HPDE6-E6E7 (cell line): ENCODE results near the gene TP53.
"Not testable (repeated sequence)": the region's sequence is repeated elsewhere in the genome, so short reads cannot be mapped to it uniquely, and the experiment has no call there.

Source experiments
- DNase-seq: peaks from one replicate; pipeline ENCODE4 v3.0.0; 2011; ENCODE audit warnings: missing footprints; ENCODE audit errors: extremely low spot score

TP53 gene

DNA sequence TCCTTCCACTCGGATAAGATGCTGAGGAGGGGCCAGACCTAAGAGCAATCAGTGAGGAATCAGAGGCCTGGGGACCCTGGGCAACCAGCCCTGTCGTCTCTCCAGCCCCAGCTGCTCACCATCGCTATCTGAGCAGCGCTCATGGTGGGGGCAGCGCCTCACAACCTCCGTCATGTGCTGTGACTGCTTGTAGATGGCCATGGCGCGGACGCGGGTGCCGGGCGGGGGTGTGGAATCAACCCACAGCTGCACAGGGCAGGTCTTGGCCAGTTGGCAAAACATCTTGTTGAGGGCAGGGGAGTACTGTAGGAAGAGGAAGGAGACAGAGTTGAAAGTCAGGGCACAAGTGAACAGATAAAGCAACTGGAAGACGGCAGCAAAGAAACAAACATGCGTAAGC, 12.4 kb downstream of the TP53 start:
- no peak for DNase-seq

- no peak for DNase-seq
Observed at GRCh38 chr17:7673239-7673638, 14.1 kb downstream of the TP53 start.

DNA sequence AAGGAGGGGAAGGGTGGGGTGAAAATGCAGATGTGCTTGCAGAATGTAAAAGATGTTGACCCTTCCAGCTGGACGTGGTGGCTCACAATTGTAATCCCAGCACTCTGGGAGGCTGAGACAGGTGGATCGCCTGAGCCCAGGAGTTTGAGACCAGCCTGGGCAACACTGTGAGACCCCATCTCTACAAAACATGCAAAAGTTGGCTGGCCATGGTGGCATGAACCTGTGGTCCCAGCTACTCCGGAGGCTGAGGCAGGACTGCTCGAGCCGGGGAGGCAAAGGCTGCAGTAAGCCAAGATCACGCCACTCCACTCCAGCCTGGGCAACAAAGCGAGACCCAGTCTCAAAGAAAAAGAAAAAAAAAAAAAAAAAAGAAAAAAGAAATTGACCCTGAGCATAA, 18.8 kb downstream of the TP53 start:
- DNase-seq = no peak

- DNase-seq = no peak
Observed at GRCh38 chr17:7667656-7668406, 19.5 kb downstream of the TP53 start.

DNA sequence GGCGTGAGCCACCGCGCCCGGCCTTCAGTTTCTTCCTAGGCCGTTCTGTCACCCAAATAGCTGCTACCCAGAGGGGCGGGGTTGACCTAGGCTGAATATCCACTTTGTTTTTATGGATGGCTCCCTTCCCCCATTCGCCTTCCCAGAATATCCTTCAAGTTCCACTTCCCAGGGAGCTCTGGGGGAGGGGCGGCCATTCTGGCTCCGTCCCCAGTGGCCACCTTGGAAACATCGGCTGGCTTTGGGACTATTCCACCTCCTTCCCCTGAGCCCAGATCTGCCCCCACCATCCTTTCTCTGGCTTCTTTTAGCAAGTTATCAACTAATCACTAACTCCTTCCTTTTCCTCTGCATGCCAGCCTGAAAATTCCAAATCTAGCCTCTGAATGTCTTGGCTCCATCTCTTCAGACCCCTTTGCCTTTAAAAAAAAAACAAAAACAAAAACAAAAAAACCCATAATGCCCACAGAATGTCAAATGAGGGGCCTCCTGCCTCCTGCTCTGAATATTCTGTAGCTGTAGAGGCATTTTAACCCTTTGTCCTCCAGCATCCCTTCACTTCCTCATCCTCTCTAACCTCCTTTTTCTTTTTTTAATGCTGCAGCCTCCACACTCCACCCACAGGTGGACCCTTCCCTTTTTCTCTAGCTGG, 30.2 kb downstream of the TP53 start:
- DNase-seq = no peak

GRCh38 chr17:7655541-7655840, 31.8 kb downstream of the TP53 start:
- DNase-seq = no peak

- DNase-seq = no peak
Observed at GRCh38 chr17:7654832-7655540, 32.3 kb downstream of the TP53 start.

GRCh38 chr17:7652388-7653356, 34.6 kb downstream of the TP53 start:
- DNase-seq = no peak

DNA sequence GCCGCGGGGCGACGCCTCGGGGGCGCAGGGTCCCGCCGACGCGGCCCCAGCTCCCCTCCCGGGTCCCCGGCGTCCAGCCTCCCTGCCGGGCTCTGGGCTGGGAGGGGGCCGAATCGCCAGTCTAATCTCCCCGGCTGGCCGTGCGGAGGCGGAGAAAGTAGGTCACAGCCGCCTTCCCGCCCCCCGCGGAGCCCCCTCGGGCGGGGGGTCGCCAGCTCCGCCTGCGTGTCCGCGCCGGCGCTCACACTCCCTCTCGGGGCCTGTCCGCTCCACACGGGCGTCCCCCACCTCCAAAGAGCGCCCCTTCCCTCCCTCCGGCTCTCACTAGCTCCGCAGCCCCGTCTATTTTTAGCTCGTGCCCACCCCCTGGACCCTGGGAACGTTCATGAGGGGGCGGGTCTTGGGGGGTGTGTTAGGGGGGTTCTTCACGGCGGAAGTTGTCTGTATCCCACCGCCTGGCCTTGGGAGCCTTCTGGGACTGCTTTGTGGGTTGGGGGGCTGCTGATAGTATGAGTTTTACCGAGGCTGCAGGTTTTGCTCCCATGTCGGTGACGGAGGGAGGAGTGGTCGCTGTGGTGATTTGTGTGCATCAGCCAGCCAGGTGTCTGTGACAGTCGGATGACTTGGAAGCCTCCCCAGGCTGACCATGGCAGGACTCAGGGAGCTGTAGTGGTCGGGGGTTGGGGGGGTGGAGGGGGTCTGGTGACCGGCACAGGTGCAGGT, 35.5 kb downstream of the TP53 start:
- no peak for DNase-seq

- no peak for DNase-seq
Observed at GRCh38 chr17:7651097-7651664, 36.1 kb downstream of the TP53 start.

- peak; percentile 38 for DNase-seq
Observed at GRCh38 chr17:7650509-7651096, 36.7 kb downstream of the TP53 start, which contains the start of gene ATP1B2. Gene ATP1B2 (plus strand): TSS chr17:7650926. CDS start chr17:7651519, 593 bp downstream.

- DNase-seq = no peak
Observed at GRCh38 chr17:7647018-7647417, 40.3 kb downstream of the TP53 start.

GRCh38 chr17:7646457-7646856, 40.8 kb downstream of the TP53 start:
- DNase-seq = no peak

GRCh38 chr17:7644775-7645174, 42.5 kb downstream of the TP53 start:
- no peak for DNase-seq

- DNase-seq = not testable (repeated sequence)
Observed at GRCh38 chr17:7641635-7642034, 45.7 kb downstream of the TP53 start.

GRCh38 chr17:7640783-7641182, 46.5 kb downstream of the TP53 start:
- DNase-seq = no peak

GRCh38 chr17:7636163-7636562, 51.1 kb downstream of the TP53 start:
- DNase-seq = no peak

GRCh38 chr17:7634384-7634783, 52.9 kb downstream of the TP53 start:
- DNase-seq = no peak

GRCh38 chr17:7633093-7633492, 54.2 kb downstream of the TP53 start:
- DNase-seq = no peak

DNA sequence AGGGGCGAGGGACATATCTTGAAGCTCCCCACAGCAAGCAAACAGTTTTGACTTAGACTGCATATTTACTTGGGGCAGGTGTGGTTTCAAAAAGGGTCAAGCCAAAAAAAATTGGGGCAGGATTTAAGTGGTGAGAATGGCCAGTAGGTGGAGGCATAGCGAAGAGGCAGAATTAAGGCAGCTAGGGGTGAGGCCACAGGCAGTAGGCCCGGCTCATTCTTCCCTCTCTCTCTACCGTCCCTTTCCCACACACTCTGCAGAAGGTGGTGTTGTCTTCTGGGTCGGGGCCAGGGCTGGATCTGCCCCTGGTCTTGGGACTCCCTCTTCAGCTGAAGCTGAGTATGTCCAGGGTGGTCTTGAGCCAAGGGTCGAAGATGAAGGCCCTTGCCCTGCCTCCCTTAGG, 54.8 kb downstream of the TP53 start:
- peak; percentile 51 for DNase-seq
